ENCODE data around the gene NECAP2.

NECAP2 gene

GRCh38 chr1:16446116-16446515, 5.6 kb downstream of the NECAP2 start:
- DNase-seq (ENCODE audit: extremely low read depth, insufficient read length) = no peak
- Histone ChIP-seq H3K36me3 (ENCODE audit: control insufficient read depth, insufficient read depth, low read length) (peaks cover 44% of the 10 kb centered on the region), H3K27me3 (replicated peaks; ENCODE audit: control insufficient read depth, insufficient read depth, low read length) (no peaks in the 10 kb centered on the region), H3K4me3 (replicated peaks; ENCODE audit: low read depth, low read length) (no peak overlapping the region)
- TF ChIP-seq, protein P1, sequence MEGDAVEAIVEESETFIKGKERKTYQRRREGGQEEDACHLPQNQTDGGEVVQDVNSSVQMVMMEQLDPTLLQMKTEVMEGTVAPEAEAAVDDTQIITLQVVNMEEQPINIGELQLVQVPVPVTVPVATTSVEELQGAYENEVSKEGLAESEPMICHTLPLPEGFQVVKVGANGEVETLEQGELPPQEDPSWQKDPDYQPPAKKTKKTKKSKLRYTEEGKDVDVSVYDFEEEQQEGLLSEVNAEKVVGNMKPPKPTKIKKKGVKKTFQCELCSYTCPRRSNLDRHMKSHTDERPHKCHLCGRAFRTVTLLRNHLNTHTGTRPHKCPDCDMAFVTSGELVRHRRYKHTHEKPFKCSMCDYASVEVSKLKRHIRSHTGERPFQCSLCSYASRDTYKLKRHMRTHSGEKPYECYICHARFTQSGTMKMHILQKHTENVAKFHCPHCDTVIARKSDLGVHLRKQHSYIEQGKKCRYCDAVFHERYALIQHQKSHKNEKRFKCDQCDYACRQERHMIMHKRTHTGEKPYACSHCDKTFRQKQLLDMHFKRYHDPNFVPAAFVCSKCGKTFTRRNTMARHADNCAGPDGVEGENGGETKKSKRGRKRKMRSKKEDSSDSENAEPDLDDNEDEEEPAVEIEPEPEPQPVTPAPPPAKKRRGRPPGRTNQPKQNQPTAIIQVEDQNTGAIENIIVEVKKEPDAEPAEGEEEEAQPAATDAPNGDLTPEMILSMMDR (IDR thresholded peaks at IDR 0.05; ENCODE audit: insufficient read depth, low read length, poor library complexity, severe bottlenecking) = no peak

DNA sequence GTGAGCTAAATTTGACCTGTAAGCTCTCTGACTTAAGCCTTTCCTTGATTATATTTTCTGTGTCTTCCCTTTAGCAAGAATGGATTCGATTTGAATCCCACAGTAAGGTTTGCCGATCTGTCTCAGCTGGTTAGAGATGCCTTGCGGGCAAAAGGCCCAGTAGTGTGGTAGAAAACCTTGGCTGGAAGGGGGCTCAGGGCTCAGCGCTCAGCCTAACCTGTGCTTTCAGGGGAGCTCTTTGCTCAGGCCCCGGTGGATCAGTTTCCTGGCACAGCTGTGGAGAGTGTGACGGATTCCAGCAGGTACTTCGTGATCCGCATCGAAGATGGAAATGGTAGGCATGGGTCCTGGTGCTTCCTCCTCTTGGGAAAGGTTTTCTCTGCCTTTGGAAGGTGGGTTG, 7.1 kb downstream of the NECAP2 start:
- DNase-seq (ENCODE audit: extremely low read depth, insufficient read length) = no peak
- Histone ChIP-seq H3K36me3 (ENCODE audit: control insufficient read depth, insufficient read depth, low read length) (peaks cover 44% of the 10 kb centered on the region), H3K27me3 (replicated peaks; ENCODE audit: control insufficient read depth, insufficient read depth, low read length) (no peaks in the 10 kb centered on the region), H3K4me3 (replicated peaks; ENCODE audit: low read depth, low read length) (no peak overlapping the region)
- TF ChIP-seq, protein P1 (IDR thresholded peaks at IDR 0.05; ENCODE audit: insufficient read depth, low read length, poor library complexity, severe bottlenecking) = no peak

GRCh38 chr1:16449065-16449464, 8.5 kb downstream of the NECAP2 start:
- Histone ChIP-seq H3K36me3 (ENCODE audit: control insufficient read depth, insufficient read depth, low read length) (peaks cover 41% of the 10 kb centered on the region), H3K4me3 (replicated peaks; ENCODE audit: low read depth, low read length) (no peak overlapping the region), H3K27me3 (replicated peaks; ENCODE audit: control insufficient read depth, insufficient read depth, low read length) (no peaks in the 10 kb centered on the region)
- no peak for DNase-seq (ENCODE audit: extremely low read depth, insufficient read length)
- TF ChIP-seq, protein P1 (IDR thresholded peaks at IDR 0.05; ENCODE audit: insufficient read depth, low read length, poor library complexity, severe bottlenecking) = no peak

- H3K36me3 ChIP-seq (ENCODE audit: control insufficient read depth, insufficient read depth, low read length) = peaks cover 39% of the 10 kb centered on the region
Measured at GRCh38 chr1:16449666-16450065, 9.1 kb downstream of the NECAP2 start.

DNA sequence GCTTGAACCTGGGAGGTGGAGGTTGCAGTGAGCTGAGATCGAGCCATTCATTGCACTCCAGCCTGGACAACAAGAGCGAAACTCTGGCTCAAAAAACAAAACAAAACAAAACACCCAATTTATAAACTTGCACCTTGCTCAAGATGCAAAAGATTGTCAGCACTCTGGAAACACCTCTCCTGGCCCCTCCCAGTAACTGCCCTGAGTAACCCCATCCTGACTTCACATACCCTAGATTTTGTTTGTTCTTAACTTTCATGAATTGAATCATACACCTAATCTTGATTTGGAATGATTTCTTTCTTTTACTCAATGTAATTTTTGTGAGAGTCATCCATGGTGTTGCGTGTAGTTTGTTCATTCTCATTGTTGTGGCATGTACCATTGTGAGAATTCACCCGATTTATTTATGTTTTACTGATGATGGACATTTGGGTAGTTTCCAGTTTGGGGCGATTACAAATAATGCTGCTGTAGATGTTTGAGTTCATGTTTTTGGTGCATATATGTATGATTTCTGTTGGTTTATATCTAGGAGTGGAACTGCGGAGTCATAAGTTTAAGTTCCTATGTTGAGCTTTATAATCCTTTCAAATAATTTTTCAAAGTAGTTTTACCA, 10.4 kb downstream of the NECAP2 start:
- TF ChIP-seq, protein P1 (IDR thresholded peaks at IDR 0.05; ENCODE audit: insufficient read depth, low read length, poor library complexity, severe bottlenecking) = no peak
- DNase-seq (ENCODE audit: extremely low read depth, insufficient read length) = no peak
- Histone ChIP-seq H3K36me3 (ENCODE audit: control insufficient read depth, insufficient read depth, low read length) (peaks cover 42% of the 10 kb centered on the region), H3K27me3 (replicated peaks; ENCODE audit: control insufficient read depth, insufficient read depth, low read length) (no peaks in the 10 kb centered on the region), H3K4me3 (replicated peaks; ENCODE audit: low read depth, low read length) (peak overlapping the region; percentile 19)

More at GRCh38 chr1:16449666-16450065, 9.1 kb downstream of the NECAP2 start:
- no peak for DNase-seq (ENCODE audit: extremely low read depth, insufficient read length)
- Histone ChIP-seq H3K4me3 (replicated peaks; ENCODE audit: low read depth, low read length) (no peak overlapping the region), H3K27me3 (replicated peaks; ENCODE audit: control insufficient read depth, insufficient read depth, low read length) (no peaks in the 10 kb centered on the region)
- TF ChIP-seq, protein P1 (IDR thresholded peaks at IDR 0.05; ENCODE audit: insufficient read depth, low read length, poor library complexity, severe bottlenecking) = no peak
